NCI-H69 (cell line): ENCODE results near the gene EXOSC7.
A peak's percentile ranks its signal among the peaks of the same experiment; 100 is the strongest.
"Not testable (repeated sequence)": the region's sequence is repeated elsewhere in the genome, so short reads cannot be mapped to it uniquely, and the experiment has no call there.

Experiments
- DNase-seq: peaks from one replicate; lab custom pipeline; 2025; lab: John Stamatoyannopoulos, UW

Gene EXOSC7

GRCh38 chr3:45024542-45025255 lies 48.7 kb downstream of the EXOSC7 start:
- DNase-seq, result no peak

GRCh38 chr3:45026038-45026437 lies 50.0 kb downstream of the EXOSC7 start, which contains the start of gene CLEC3B:
Gene CLEC3B, plus strand, starts transcription at chr3:45026303. Its CDS starts 60 bp downstream, at chr3:45026363.
- DNase-seq, result peak; percentile 15

- DNase-seq, result no peak
These were observed 50.9 kb downstream of the EXOSC7 start for GRCh38 chr3:45026957-45027356.

- DNase-seq, result no peak
These were observed 51.4 kb downstream of the EXOSC7 start for GRCh38 chr3:45027441-45027840.

GRCh38 chr3:45029216-45029615 lies 53.2 kb downstream of the EXOSC7 start:
- DNase-seq, result no peak

DNA sequence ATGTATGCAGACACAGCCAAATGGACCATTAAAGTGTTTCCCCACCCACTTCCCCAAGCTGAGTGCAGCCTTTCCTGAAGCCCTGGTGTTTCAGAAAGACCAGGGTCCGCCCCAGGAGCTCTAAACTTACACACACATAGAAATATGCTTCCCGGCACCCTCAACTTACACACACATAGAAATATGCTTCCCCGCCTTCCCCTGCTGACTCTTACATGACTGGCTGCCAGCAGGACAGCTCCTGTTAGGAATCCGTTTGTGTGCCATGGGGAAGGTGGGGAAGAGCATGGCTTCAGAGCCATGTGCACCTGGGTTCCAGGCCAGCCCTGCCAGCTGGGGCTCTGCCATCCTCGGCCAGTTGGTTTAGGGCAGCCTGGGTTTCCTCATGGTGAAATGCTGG lies 53.6 kb downstream of the EXOSC7 start:
- no peak for DNase-seq

- no peak for DNase-seq
These were observed 55.5 kb downstream of the EXOSC7 start for GRCh38 chr3:45031531-45031930.

DNA sequence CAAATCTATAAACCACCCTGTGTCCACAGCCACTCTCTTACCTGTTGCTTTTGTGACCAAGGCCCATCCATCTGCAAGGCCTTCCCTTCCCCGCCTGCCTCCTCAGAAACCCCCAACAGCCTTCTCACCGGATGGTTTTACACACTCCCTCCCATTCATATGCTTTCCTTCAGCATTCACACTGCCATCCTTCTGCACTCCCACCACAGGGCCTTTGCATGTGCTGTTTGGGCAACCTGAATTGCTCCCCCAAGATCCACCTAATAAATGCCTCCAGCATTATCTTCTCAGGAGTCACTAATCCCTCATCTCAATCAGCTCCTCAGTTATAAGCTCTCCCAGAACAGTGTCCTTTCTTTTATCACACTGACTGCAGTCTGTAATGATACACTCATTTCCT lies 56.1 kb downstream of the EXOSC7 start:
- no peak for DNase-seq

DNA sequence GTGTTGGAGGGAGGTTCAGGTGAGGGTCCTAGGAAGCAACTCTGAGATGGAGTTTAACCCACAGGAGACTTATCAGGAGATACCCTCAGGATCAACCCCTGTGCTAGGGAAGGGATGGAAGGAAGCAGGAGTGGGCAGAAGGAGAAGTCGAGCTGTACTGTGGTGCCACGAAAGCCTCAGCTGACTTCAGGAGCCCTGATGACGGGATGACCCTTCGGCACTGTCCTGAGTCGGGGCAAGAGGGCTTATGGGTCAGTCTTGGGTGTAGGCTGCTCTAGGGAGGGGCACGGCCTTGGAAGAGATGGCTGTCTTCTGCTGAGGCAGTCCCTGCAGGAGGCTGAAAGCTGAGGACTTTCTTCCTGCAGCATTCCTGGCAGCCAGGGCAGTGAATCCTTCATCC lies 57.7 kb downstream of the EXOSC7 start:
- no peak for DNase-seq

GRCh38 chr3:45034612-45035252 lies 58.7 kb downstream of the EXOSC7 start:
- peak; percentile 64 for DNase-seq

DNA sequence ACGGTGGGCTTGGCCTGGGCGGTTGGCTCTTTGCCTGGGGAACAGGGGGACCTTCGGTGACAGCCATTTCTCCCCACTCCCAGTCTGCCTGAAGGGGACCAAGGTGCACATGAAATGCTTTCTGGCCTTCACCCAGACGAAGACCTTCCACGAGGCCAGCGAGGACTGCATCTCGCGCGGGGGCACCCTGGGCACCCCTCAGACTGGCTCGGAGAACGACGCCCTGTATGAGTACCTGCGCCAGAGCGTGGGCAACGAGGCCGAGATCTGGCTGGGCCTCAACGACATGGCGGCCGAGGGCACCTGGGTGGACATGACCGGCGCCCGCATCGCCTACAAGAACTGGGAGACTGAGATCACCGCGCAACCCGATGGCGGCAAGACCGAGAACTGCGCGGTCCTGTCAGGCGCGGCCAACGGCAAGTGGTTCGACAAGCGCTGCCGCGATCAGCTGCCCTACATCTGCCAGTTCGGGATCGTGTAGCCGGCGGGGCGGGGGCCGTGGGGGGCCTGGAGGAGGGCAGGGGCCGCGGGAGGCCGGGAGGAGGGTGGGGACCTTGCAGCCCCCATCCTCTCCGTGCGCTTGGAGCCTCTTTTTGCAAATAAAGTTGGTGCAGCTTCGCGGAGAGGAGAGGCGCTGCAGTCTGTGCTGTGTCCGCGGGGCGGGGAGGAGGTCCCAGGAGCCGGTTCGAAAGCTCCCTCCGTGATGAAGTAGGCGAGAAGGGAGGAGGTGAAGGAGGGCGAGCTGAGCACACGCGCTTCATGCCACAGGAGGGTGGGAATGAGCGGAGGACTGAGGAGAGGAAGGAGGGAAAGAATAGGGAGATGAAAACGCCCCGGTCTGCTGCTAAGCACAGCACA lies 59.6 kb downstream of the EXOSC7 start:
- DNase-seq, result peak; percentile 34

GRCh38 chr3:45037720-45038455 lies 61.8 kb downstream of the EXOSC7 start:
- DNase-seq, result peak; percentile 88

GRCh38 chr3:45041666-45042065 lies 65.6 kb downstream of the EXOSC7 start:
- no peak for DNase-seq

DNA sequence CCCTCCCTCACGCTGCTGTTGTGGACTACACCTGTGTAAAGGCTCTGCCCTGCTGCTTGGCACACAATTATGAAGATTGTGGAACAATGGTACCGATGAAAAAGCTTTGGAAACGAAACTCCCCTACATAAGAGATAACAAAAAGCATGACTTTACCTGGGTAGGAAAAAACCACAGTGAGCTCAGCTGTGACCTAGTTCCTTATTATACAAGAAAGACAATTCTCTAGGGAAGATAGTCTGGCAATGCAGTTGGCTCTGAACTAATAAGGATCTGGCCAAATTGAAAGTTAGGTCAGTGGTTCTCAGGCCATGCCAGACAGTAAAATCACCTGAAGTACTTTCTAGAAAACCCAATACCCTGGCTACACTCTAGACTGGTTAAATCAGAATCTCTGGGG lies 66.1 kb downstream of the EXOSC7 start:
- no peak for DNase-seq

- DNase-seq, result no peak
These were observed 67.8 kb downstream of the EXOSC7 start for GRCh38 chr3:45043728-45044299.

GRCh38 chr3:45048244-45048643 lies 72.2 kb downstream of the EXOSC7 start:
- no peak for DNase-seq

DNA sequence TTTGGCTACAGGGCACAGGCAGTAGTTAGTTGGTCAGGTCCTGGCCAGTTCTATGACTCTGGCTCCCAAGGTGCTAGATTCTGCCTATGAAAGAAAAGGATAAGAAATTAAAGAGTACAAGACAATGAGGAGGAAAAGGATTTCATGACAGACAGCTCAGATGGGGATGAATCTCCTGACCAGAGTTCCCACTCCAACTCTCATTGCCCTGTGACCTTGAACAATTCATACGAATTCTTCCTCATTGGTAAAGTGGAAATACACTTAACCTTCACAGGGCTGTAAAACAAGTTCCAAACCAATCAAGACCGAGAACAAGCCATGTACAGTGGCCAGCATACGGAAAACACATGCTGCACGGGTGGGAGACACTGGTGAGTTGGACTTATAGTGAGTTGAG lies 73.8 kb downstream of the EXOSC7 start:
- no peak for DNase-seq

GRCh38 chr3:45051685-45052084 lies 75.6 kb downstream of the EXOSC7 start:
- DNase-seq, result no peak

DNA sequence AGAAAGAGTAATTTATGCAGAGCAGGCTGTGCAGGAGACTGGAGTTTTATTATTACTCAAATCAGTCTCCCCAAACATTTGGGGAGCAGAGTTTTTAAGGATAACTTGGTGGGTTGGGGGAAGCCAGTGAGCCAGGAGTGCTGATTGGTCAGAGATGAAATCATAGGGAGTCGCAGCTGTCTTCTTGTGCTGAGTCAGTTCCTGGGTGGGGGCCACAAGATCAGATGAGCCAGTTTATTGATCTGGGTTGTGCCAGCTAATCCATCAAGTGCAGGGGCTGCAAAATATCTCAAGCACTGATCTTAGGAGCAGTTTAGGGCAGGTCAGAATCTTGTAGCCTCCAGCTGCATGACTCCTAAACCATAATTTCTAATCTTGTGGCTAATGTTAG lies 77.8 kb downstream of the EXOSC7 start:
- not testable (repeated sequence) for DNase-seq

GRCh38 chr3:45054196-45054857 lies 78.3 kb downstream of the EXOSC7 start:
- no peak for DNase-seq

GRCh38 chr3:45055032-45055410 lies 79.0 kb downstream of the EXOSC7 start:
- no peak for DNase-seq
